HepG2 (cell line): ENCODE results near the gene SOX9. TPM values are rescaled to one million over a fixed set of nuclear protein-coding genes. Genes with fewer than 3 reads are reported as not detected.

Experiments
- ATF7 ChIP-seq, 2 experiments: fragments of 450-650 bp in 1 of 2; sonication (generic) in 1 of 2; formaldehyde crosslinking in 1 of 2; IDR thresholded peaks; 2 replicates each; pipeline versions ENCODE4 v1.4.0 to v1.6.1; 2016 to 2020; ENCODE audit warnings: antibody characterized with exemption in 1 of 2, mild to moderate bottlenecking in 1 of 2, missing genetic modification reagents in 1 of 2
- GFI1 ChIP-seq: sonication (generic); formaldehyde crosslinking; IDR thresholded peaks from 2 replicates; pipeline ENCODE4 v1.5.0; 2020; ENCODE audit warnings: missing genetic modification reagents, mild to moderate bottlenecking, borderline replicate concordance
- HMG20B ChIP-seq: conservative IDR thresholded peaks from 2 replicates; pipeline ENCODE4 v1.6.1; 2016; ENCODE audit warnings: missing genetic modification reagents, missing compliant biosample characterization
- MXI1 ChIP-seq: IDR thresholded peaks from 3 replicates; pipeline ENCODE4 v1.6.1; 2012; ENCODE audit warnings: low read depth, low read length, inconsistent platforms, borderline replicate concordance
- NAIF1 ChIP-seq: sonication (generic); formaldehyde crosslinking; IDR thresholded peaks from 2 replicates; pipeline ENCODE4 v1.5.0; 2020; ENCODE audit warnings: mild to moderate bottlenecking, missing genetic modification reagents, borderline replicate concordance
- NFYC ChIP-seq: IDR thresholded peaks from 2 replicates; pipeline ENCODE4 v1.6.1; 2016; ENCODE audit warnings: missing genetic modification reagents, missing compliant biosample characterization
- NR3C1 ChIP-seq: sonication (generic); formaldehyde crosslinking; IDR thresholded peaks from 2 replicates; pipeline ENCODE4 v1.4.0; 2020; ENCODE audit warnings: missing genetic modification reagents
- POLR2AphosphoS5 ChIP-seq: IDR thresholded peaks from 2 replicates; pipeline ENCODE4 v1.6.1; 2012; ENCODE audit warnings: low read depth, low read length
- SALL2 ChIP-seq: sonication (generic); formaldehyde crosslinking; IDR thresholded peaks from 2 replicates; pipeline ENCODE4 v1.8.1; 2023; ENCODE audit warnings: mild to moderate bottlenecking, missing genetic modification reagents, inconsistent platforms
- SOX5 ChIP-seq: IDR thresholded peaks from 2 replicates; pipeline ENCODE4 v1.6.1; 2016; ENCODE audit warnings: borderline replicate concordance
- SRY ChIP-seq: sonication (generic); formaldehyde crosslinking; IDR thresholded peaks from 2 replicates; pipeline ENCODE4 v1.8.0; 2022; ENCODE audit warnings: mild to moderate bottlenecking, missing genetic modification reagents
- ZNF234 ChIP-seq: sonication (generic); formaldehyde crosslinking; conservative IDR thresholded peaks from 2 replicates; pipeline ENCODE4 v1.5.1; 2020; ENCODE audit warnings: mild to moderate bottlenecking, missing genetic modification reagents
- ZNF724P ChIP-seq: sonication (generic); formaldehyde crosslinking; IDR thresholded peaks from 2 replicates; pipeline ENCODE4 v1.8.0; 2022; ENCODE audit warnings: missing genetic modification reagents, borderline replicate concordance
- polyA plus RNA-seq, 8 experiments: library from polyadenylated mRNA; depleted of rRNA in 3 of 8; stranded (reverse) in 7 of 8; unstranded in 1 of 8; fragments of >200 nt; fragmentation: Illumina TruSeq in 4 of 8; extraction: Trizol in 4 of 8; gene quantifications; 2 replicates each; pipeline versions ENCODE4 v1.2.1 to v1.2.3, GENCODE V29; 2011 to 2016; ENCODE audit warnings: low read depth in 4 of 8, missing spikeins in 1 of 8, mixed read lengths in 1 of 8; ENCODE audit not compliant: insufficient read depth in 1 of 8
- total RNA-seq, 5 experiments: library from RNA; depleted of rRNA; stranded (reverse); fragments of >200 nt; fragmentation: Illumina TruSeq; extraction: Trizol; gene quantifications; 2 replicates each; pipeline ENCODE4 v1.2.3, GENCODE V29; 2016; ENCODE audit warnings: low read depth in 1 of 5
- TF ChIP-seq, protein P1 (sequence below): sonication (generic); formaldehyde crosslinking; IDR thresholded peaks from 2 replicates; pipeline ENCODE4 v1.4.0; 2020; ENCODE audit warnings: mild to moderate bottlenecking, missing genetic modification reagents
- TF ChIP-seq, protein P2 (sequence below): IDR thresholded peaks from 2 replicates; pipeline ENCODE4 v1.6.1; 2016; ENCODE audit warnings: missing genetic modification reagents, missing compliant biosample characterization
- TF ChIP-seq, protein P3 (sequence below): sonication (generic); formaldehyde crosslinking; IDR thresholded peaks from one replicate; pipeline ENCODE4 v1.5.1; 2020; ENCODE audit warnings: mild to moderate bottlenecking, missing genetic modification reagents; ENCODE audit errors: not compliant biosample characterization
- TF ChIP-seq, protein P4 (sequence below): sonication (generic); IDR thresholded peaks from 2 replicates; pipeline ENCODE4 v1.6.1; 2016; ENCODE audit warnings: low read depth, borderline replicate concordance
- TF ChIP-seq, protein P5 (sequence below): sonication (generic); formaldehyde crosslinking; IDR thresholded peaks from 2 replicates; pipeline ENCODE4 v1.5.0; 2020; ENCODE audit warnings: missing genetic modification reagents, mild to moderate bottlenecking, borderline replicate concordance

SOX9 gene
- total and polyA plus RNA-seq, 2 of the 13 experiments (the other 11 are each of a cell fraction or from before 2014, with no cell fraction given) = 16.1 to 27.6 TPM

DNA sequence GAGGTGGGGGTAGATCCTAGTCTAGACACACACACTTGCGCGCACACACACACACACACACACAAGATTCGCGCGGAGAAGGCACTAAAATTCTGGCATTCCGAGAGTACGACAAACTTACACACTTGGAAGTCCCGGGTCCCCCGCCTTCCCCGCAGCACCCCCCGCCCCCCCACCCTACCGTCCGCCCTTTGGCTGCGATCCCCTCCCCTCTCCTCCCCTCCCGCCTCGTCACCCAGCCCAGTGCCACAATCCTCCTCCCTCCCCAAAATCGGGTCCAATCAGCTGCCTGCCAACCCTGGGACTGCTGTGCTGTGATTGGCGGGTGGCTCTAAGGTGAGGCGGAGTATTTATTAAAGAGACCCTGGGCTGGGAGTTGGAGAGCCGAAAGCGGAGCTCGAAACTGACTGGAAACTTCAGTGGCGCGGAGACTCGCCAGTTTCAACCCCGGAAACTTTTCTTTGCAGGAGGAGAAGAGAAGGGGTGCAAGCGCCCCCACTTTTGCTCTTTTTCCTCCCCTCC is at the start of gene SOX9 (continued):
- TF ChIP-seq ATF7 (IDR thresholded peaks at IDR 0.05) (no peak), ATF7 (CRISPR knock-in tag; IDR thresholded peaks at IDR 0.05) (no peak), HMG20B (peak; percentile 68; the same call in 1 of the 2 replicates), ZNF234 (CRISPR knock-in tag) (no peak), SOX5 (CRISPR knock-in tag) (peak; percentile 51; the same call in 1 of the 2 replicates), MXI1 (no peak), POLR2AphosphoS5 (peak; percentile 99), NFYC (CRISPR knock-in tag) (peak; percentile 84), GFI1 (peak; percentile 46; the same call in 1 of the 2 replicates), ZNF724P (CRISPR knock-in tag) (no peak), NR3C1 (no peak), SALL2 (CRISPR knock-in tag) (0 out of 2 replicates have a peak, but pooled peaks have one; percentile 26), NAIF1 (CRISPR knock-in tag) (0 out of 2 replicates have a peak, but pooled peaks have one; percentile 68), SRY (CRISPR knock-in tag) (0 out of 2 replicates have a peak, but pooled peaks have one; percentile 18)
- TF ChIP-seq, protein P1, sequence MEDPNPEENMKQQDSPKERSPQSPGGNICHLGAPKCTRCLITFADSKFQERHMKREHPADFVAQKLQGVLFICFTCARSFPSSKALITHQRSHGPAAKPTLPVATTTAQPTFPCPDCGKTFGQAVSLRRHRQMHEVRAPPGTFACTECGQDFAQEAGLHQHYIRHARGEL (CRISPR knock-in tag) = no peak
- TF ChIP-seq, protein P2, sequence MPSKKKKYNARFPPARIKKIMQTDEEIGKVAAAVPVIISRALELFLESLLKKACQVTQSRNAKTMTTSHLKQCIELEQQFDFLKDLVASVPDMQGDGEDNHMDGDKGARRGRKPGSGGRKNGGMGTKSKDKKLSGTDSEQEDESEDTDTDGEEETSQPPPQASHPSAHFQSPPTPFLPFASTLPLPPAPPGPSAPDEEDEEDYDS (CRISPR knock-in tag) = peak; percentile 99
- TF ChIP-seq, protein P3, sequence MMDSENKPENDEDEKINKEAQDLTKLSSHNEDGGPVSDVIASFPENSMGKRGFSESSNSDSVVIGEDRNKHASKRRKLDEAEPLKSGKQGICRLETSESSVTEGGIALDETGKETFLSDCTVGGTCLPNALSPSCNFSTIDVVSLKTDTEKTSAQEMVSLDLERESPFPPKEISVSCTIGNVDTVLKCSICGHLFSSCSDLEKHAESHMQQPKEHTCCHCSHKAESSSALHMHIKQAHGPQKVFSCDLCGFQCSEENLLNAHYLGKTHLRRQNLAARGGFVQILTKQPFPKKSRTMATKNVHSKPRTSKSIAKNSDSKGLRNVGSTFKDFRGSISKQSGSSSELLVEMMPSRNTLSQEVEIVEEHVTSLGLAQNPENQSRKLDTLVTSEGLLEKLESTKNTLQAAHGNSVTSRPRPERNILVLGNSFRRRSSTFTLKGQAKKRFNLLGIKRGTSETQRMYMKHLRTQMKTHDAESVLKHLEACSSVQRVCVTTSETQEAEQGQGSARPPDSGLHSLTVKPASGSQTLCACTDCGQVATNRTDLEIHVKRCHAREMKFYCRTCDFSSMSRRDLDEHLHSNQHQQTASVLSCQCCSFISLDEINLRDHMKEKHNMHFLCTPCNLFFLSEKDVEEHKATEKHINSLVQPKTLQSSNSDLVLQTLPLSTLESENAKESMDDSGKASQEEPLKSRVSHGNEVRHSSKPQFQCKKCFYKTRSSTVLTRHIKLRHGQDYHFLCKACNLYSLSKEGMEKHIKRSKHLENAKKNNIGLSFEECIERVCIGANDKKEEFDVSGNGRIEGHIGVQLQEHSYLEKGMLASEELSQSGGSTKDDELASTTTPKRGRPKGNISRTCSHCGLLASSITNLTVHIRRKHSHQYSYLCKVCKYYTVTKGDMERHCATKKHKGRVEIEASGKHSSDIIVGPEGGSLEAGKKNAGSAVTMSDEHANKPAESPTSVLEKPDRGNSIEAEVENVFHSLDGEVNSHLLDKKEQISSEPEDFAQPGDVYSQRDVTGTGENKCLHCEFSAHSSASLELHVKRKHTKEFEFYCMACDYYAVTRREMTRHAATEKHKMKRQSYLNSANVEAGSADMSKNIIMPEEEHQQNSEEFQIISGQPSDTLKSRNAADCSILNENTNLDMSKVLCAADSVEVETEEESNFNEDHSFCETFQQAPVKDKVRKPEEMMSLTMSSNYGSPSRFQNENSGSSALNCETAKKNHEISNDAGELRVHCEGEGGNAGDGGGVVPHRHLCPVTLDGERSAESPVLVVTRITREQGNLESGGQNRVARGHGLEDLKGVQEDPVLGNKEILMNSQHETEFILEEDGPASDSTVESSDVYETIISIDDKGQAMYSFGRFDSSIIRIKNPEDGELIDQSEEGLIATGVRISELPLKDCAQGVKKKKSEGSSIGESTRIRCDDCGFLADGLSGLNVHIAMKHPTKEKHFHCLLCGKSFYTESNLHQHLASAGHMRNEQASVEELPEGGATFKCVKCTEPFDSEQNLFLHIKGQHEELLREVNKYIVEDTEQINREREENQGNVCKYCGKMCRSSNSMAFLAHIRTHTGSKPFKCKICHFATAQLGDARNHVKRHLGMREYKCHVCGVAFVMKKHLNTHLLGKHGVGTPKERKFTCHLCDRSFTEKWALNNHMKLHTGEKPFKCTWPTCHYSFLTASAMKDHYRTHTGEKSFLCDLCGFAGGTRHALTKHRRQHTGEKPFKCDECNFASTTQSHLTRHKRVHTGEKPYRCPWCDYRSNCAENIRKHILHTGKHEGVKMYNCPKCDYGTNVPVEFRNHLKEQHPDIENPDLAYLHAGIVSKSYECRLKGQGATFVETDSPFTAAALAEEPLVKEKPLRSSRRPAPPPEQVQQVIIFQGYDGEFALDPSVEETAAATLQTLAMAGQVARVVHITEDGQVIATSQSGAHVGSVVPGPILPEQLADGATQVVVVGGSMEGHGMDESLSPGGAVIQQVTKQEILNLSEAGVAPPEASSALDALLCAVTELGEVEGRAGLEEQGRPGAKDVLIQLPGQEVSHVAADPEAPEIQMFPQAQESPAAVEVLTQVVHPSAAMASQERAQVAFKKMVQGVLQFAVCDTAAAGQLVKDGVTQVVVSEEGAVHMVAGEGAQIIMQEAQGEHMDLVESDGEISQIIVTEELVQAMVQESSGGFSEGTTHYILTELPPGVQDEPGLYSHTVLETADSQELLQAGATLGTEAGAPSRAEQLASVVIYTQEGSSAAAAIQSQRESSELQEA (CRISPR knock-in tag) = no peak
- TF ChIP-seq, protein P4, sequence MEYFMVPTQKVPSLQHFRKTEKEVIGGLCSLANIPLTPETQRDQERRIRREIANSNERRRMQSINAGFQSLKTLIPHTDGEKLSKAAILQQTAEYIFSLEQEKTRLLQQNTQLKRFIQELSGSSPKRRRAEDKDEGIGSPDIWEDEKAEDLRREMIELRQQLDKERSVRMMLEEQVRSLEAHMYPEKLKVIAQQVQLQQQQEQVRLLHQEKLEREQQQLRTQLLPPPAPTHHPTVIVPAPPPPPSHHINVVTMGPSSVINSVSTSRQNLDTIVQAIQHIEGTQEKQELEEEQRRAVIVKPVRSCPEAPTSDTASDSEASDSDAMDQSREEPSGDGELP = peak; percentile 46; the same call in 1 of the 2 replicates
- TF ChIP-seq, protein P5, sequence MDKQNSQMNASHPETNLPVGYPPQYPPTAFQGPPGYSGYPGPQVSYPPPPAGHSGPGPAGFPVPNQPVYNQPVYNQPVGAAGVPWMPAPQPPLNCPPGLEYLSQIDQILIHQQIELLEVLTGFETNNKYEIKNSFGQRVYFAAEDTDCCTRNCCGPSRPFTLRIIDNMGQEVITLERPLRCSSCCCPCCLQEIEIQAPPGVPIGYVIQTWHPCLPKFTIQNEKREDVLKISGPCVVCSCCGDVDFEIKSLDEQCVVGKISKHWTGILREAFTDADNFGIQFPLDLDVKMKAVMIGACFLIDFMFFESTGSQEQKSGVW (CRISPR knock-in tag) = no peak
